IMR-90 (cell line): Measurements from ENCODE around the gene ANTXR1. TPM values are rescaled to one million over a fixed set of nuclear protein-coding genes. Genes with fewer than 3 reads are reported as not detected.

ENCODE experiments used
- ATAC-seq: fragments of 200-7000 bp; cut with Tn5 transposase; 2 replicates; pipeline ENCODE4 v1.9.1; 2020; ENCODE audit warnings: low read depth, mild to moderate bottlenecking, moderate library complexity
- BruUV-seq: library from RNA; stranded (reverse); fragments of 400-500 nt; replicated peaks from 2 replicates; lab custom pipeline; 2021; lab: Mats Ljungman, UMichigan
- CTCF ChIA-PET: fragments of 300-600 bp; formaldehyde crosslinking; extraction: SDS; loops from one replicate; lab custom pipeline; 2021; ENCODE audit warnings: antibody characterized with exemption; lab: Yijun Ruan, JAX
- POLR2A ChIA-PET: fragments of 300-600 bp; sonication (Branson Sonifier 250); formaldehyde crosslinking; loops from one replicate; lab custom pipeline; 2022; ENCODE audit warnings: antibody characterized with exemption; ENCODE audit not compliant: unreplicated experiment; lab: Charles Lee
- DNase-seq: peaks from one replicate; pipeline ENCODE4 v3.0.0; 2013
- H2AFZ ChIP-seq: replicated peaks from 2 replicates; pipeline ENCODE3; 2013; ENCODE audit warnings: low read length, mild to moderate bottlenecking; ENCODE audit not compliant: poor library complexity
- H2AK5ac ChIP-seq: 2 replicates; pipeline ENCODE4 v1.6.1; 2013; ENCODE audit warnings: low read depth, low read length, inconsistent platforms
- H2AK9ac ChIP-seq: replicated peaks from 2 replicates; pipeline ENCODE3; 2013; ENCODE audit warnings: mild to moderate bottlenecking, low read depth, low read length, moderate library complexity; ENCODE audit not compliant: poor library complexity
- H2BK120ac ChIP-seq: 2 replicates; pipeline ENCODE4 v1.6.1; 2013; ENCODE audit warnings: low read depth, low read length, inconsistent platforms
- H2BK15ac ChIP-seq: 3 replicates; pipeline ENCODE4 v1.6.1; 2013; ENCODE audit warnings: low read depth, low read length, inconsistent platforms
- H2BK20ac ChIP-seq: 2 replicates; pipeline ENCODE4 v1.6.1; 2013; ENCODE audit warnings: low read depth, mild to moderate bottlenecking, inconsistent platforms, low read length, moderate library complexity
- H2BK5ac ChIP-seq: 2 replicates; pipeline ENCODE4 v1.6.1; 2013; ENCODE audit warnings: mild to moderate bottlenecking, low read depth, low read length, inconsistent platforms; ENCODE audit not compliant: poor library complexity, severe bottlenecking
- H3K14ac ChIP-seq: replicated peaks from 2 replicates; pipeline ENCODE4 v1.6.1; 2013; ENCODE audit warnings: low read depth, low read length, inconsistent platforms
- H3K18ac ChIP-seq: 2 replicates; pipeline ENCODE4 v1.6.1; 2013; ENCODE audit warnings: low read depth, low read length, control low read depth
- H3K23ac ChIP-seq: 2 replicates; pipeline ENCODE4 v1.6.1; 2013; ENCODE audit warnings: low read depth, low read length, inconsistent platforms
- H3K27ac ChIP-seq: 2 replicates; pipeline ENCODE4 v1.5.1; 2013; ENCODE audit warnings: mild to moderate bottlenecking, control low read depth, low read length; ENCODE audit not compliant: insufficient read depth
- H3K27me3 ChIP-seq: 2 replicates; pipeline ENCODE4 v1.6.1; 2013; ENCODE audit warnings: low read length; ENCODE audit not compliant: control insufficient read depth, insufficient read depth
- H3K36me3 ChIP-seq: 2 replicates; pipeline ENCODE4 v1.6.1; 2013; ENCODE audit warnings: low read length, mixed read lengths; ENCODE audit not compliant: control insufficient read depth, insufficient read depth
- H3K4ac ChIP-seq: 2 replicates; pipeline ENCODE4 v1.6.1; 2013; ENCODE audit warnings: low read depth, low read length, inconsistent platforms
- H3K4me1 ChIP-seq: 2 replicates; pipeline ENCODE4 v1.6.1; 2013; ENCODE audit warnings: low read length, mixed read lengths; ENCODE audit not compliant: control insufficient read depth, insufficient read depth
- H3K4me2 ChIP-seq: 2 replicates; pipeline ENCODE4 v1.6.1; 2013; ENCODE audit warnings: low read depth, mild to moderate bottlenecking, control low read depth, low read length, moderate library complexity
- H3K4me3 ChIP-seq: 2 replicates; pipeline ENCODE4 v1.5.1; 2013; ENCODE audit warnings: low read depth, mild to moderate bottlenecking, control low read depth, low read length, moderate library complexity; ENCODE audit not compliant: insufficient read depth
- H3K56ac ChIP-seq: 2 replicates; pipeline ENCODE4 v1.6.1; 2013; ENCODE audit warnings: low read length, inconsistent platforms; ENCODE audit not compliant: insufficient read depth; ENCODE audit errors: extremely low read depth
- H3K79me1 ChIP-seq, 2 experiments: 2 replicates each; pipeline ENCODE4 v1.6.1; 2013; ENCODE audit warnings: low read length in 2 of 2, inconsistent platforms in 1 of 2, low read depth in 1 of 2
- H3K9ac ChIP-seq: 2 replicates; pipeline ENCODE4 v1.6.1; 2013; ENCODE audit warnings: low read depth, low read length, control low read depth
- H3K9me1 ChIP-seq: 2 replicates; pipeline ENCODE4 v1.6.1; 2013; ENCODE audit warnings: low read length, inconsistent platforms; ENCODE audit not compliant: insufficient read depth
- H3K9me3 ChIP-seq: 2 replicates; pipeline ENCODE4 v1.6.1; 2013; ENCODE audit warnings: low read length; ENCODE audit not compliant: control insufficient read depth, insufficient read depth
- H4K20me1 ChIP-seq: 2 replicates; pipeline ENCODE4 v1.6.1; 2013; ENCODE audit warnings: low read length, inconsistent platforms; ENCODE audit not compliant: insufficient read depth
- H4K5ac ChIP-seq: 2 replicates; pipeline ENCODE4 v1.6.1; 2013; ENCODE audit warnings: mild to moderate bottlenecking, low read depth, low read length, control low read depth
- H4K8ac ChIP-seq, 2 experiments: 2 replicates each; pipeline ENCODE4 v1.6.1; 2013; ENCODE audit warnings: low read depth in 2 of 2, low read length in 2 of 2, control low read depth in 1 of 2, inconsistent platforms in 1 of 2
- H4K91ac ChIP-seq: 2 replicates; pipeline ENCODE4 v1.6.1; 2013; ENCODE audit warnings: low read depth, low read length, inconsistent platforms; ENCODE audit not compliant: insufficient read depth
- BHLHE40 ChIP-seq: fragments of 150-350 bp; IDR thresholded peaks from 2 replicates; pipeline ENCODE4 v1.6.1; 2016; ENCODE audit warnings: mild to moderate bottlenecking, low read depth, low read length
- CEBPB ChIP-seq: IDR thresholded peaks from 2 replicates; pipeline ENCODE4 v1.6.1; 2012; ENCODE audit warnings: low read depth, low read length, improper control_type of control experiment
- CHD1 ChIP-seq: IDR thresholded peaks from 2 replicates; pipeline ENCODE4 v1.6.1; 2012; ENCODE audit warnings: low read depth, low read length, improper control_type of control experiment
- ELK1 ChIP-seq: fragments of 150-350 bp; IDR thresholded peaks from 2 replicates; pipeline ENCODE4 v1.6.1; 2016; ENCODE audit warnings: low read depth, mild to moderate bottlenecking, low read length, moderate library complexity, borderline replicate concordance
- FOS ChIP-seq: fragments of 150-350 bp; IDR thresholded peaks from 2 replicates; pipeline ENCODE4 v1.6.1; 2016; ENCODE audit warnings: low read depth, low read length
- MAFK ChIP-seq: IDR thresholded peaks from 2 replicates; pipeline ENCODE4 v1.6.1; 2012; ENCODE audit warnings: low read depth, low read length, improper control_type of control experiment
- MAZ ChIP-seq: IDR thresholded peaks from 2 replicates; pipeline ENCODE4 v1.6.1; 2012; ENCODE audit warnings: low read depth, mild to moderate bottlenecking, low read length, improper control_type of control experiment, moderate library complexity, borderline replicate concordance
- MXI1 ChIP-seq: IDR thresholded peaks from 2 replicates; pipeline ENCODE4 v1.6.1; 2012; ENCODE audit warnings: low read depth, mild to moderate bottlenecking, low read length, moderate library complexity, borderline replicate concordance
- NFE2L2 ChIP-seq: fragments of 150-350 bp; IDR thresholded peaks from 2 replicates; pipeline ENCODE4 v1.6.1; 2016; ENCODE audit warnings: low read depth, mild to moderate bottlenecking, low read length
- POLR2A ChIP-seq: IDR thresholded peaks from 2 replicates; pipeline ENCODE4 v1.6.1; 2012; ENCODE audit warnings: mild to moderate bottlenecking, low read depth, low read length
- RAD21 ChIP-seq: IDR thresholded peaks from 2 replicates; pipeline ENCODE4 v1.6.1; 2012; ENCODE audit warnings: low read length, improper control_type of control experiment
- RCOR1 ChIP-seq: IDR thresholded peaks from 2 replicates; pipeline ENCODE4 v1.6.1; 2012; ENCODE audit warnings: mild to moderate bottlenecking, low read length, improper control_type of control experiment; ENCODE audit not compliant: insufficient replicate concordance
- RFX5 ChIP-seq: IDR thresholded peaks from 2 replicates; pipeline ENCODE4 v1.8.0; 2012; ENCODE audit warnings: low read depth, mild to moderate bottlenecking, low read length, moderate library complexity
- SMC3 ChIP-seq: fragments of 150-350 bp; IDR thresholded peaks from 2 replicates; pipeline ENCODE4 v1.6.1; 2016; ENCODE audit warnings: low read depth, mild to moderate bottlenecking, antibody characterized with exemption, low read length, moderate library complexity
- dilution Hi-C: fragments of 300-500 bp; cut with HindIII; formaldehyde crosslinking; loops from one replicate; pipeline ENCODE4 v1.14.3; 2018; ENCODE audit warnings: low sequenced_read_pairs; ENCODE audit not compliant: unreplicated experiment
- in situ Hi-C: fragments of 300-500 bp; cut with MboI; formaldehyde crosslinking; loops from 3 replicates; pipeline ENCODE4 v1.14.3; 2019; ENCODE audit warnings: low sequenced_read_pairs, inconsistent platforms, mixed read lengths
- intact Hi-C: fragments of 100-400 bp; cut with micrococcal nuclease; formaldehyde crosslinking; loops from 2 replicates; pipeline ENCODE4 v1.10.0; 2022
- polyA plus RNA-seq, 3 experiments: library from polyadenylated mRNA; depleted of rRNA; stranded (reverse); fragments of >200 nt; gene quantifications; 2 replicates each; pipeline ENCODE4 v1.2.3, GENCODE V29; 2012; ENCODE audit warnings: low replicate concordance in 1 of 3
- total RNA-seq: library from RNA; depleted of rRNA; stranded (reverse); fragments of >200 nt; gene quantifications from 2 replicates; pipeline ENCODE4 v1.2.3, GENCODE V29; 2012
- TF ChIP-seq, protein P1 (sequence below): fragments of 150-350 bp; IDR thresholded peaks from 2 replicates; pipeline ENCODE4 v1.6.1; 2017; ENCODE audit warnings: mild to moderate bottlenecking, antibody characterized with exemption, low read length, low read depth
- TF ChIP-seq, protein P2 (sequence below): conservative IDR thresholded peaks from 2 replicates; pipeline ENCODE4 v1.5.1; 2012; ENCODE audit warnings: mild to moderate bottlenecking, low read depth, low read length, improper control_type of control experiment

The ANTXR1 gene
- total and polyA plus RNA-seq, 2 of the 4 experiments (the other 2 are of a cell fraction) = 27.2 to 36.9 TPM

DNA sequence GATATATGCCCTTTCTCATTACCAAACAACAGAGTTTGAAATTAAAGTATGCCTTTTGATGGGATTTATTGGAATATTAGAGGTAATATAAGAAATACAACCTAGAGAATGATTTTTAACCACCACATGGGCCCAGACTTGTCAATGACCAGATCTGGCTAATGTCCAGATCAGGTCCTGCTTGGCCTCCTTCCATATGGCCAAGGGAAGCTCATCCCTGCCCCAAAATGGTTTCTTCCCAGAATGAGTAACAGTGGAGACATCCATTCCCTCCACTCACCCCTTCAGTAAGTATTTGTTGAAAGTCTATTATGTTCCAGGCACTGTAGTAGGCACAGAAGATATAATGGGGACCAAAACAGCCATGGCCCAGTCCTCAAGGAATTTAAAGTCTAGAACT lies 54.9 kb downstream of the ANTXR1 start:
- Histone ChIP-seq H3K56ac (no peak overlapping the region), H4K8ac (no peak overlapping the region), H3K18ac (no peak overlapping the region), H3K9ac (no peak overlapping the region), H3K36me3 (peaks cover 26% of the 10 kb centered on the region), H3K9me3 (peaks cover 2% of the 10 kb centered on the region; the same call in 1 of the 2 replicates), H2BK120ac (no peak overlapping the region), H2BK5ac (no peak overlapping the region), H3K9me1 (peaks cover 5% of the 10 kb centered on the region; the same call in 1 of the 2 replicates), H4K91ac (no peak overlapping the region), H2AK5ac (no peak overlapping the region), H4K20me1 (peaks cover 14% of the 10 kb centered on the region; the same call in 1 of the 2 replicates), H3K4me1 (no peaks in the 10 kb centered on the region; the same call in 1 of the 2 replicates), H3K27me3 (no peaks in the 10 kb centered on the region), H2BK20ac (no peak overlapping the region), H3K14ac (no peak overlapping the region), H3K4ac (no peak overlapping the region), H3K4me2 (no peak overlapping the region), H3K23ac (no peak overlapping the region), H2AK9ac (no peak overlapping the region), H4K5ac (no peak overlapping the region), H2BK15ac (no peak overlapping the region), H3K4me3 (no peak overlapping the region), H3K27ac (no peak overlapping the region), H3K79me1 (peaks cover 17 to 63% of the 10 kb centered on the region in 2 experiments; a peak in 3 of 4 replicates), H2AFZ (no peak overlapping the region)
- CTCF ChIA-PET = interaction anchor here (0.6 kb wide), 1 partner anchor 235 kb away, joined by 9 read pairs; no protein-coding TSS in a partner anchor
- intact Hi-C loops (no loop called here), dilution Hi-C loops (no loop called here), in situ Hi-C loops (no loop called here)
- no peak for TF ChIP-seq CEBPB
- no peak for TF ChIP-seq MAFK
- TF ChIP-seq NFE2L2 = no peak
- TF ChIP-seq FOS = no peak
- TF ChIP-seq RAD21 = no peak
- TF ChIP-seq SMC3 = no peak
- TF ChIP-seq, protein P1, sequence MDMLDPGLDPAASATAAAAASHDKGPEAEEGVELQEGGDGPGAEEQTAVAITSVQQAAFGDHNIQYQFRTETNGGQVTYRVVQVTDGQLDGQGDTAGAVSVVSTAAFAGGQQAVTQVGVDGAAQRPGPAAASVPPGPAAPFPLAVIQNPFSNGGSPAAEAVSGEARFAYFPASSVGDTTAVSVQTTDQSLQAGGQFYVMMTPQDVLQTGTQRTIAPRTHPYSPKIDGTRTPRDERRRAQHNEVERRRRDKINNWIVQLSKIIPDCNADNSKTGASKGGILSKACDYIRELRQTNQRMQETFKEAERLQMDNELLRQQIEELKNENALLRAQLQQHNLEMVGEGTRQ = no peak
- TF ChIP-seq MAZ = no peak
- no peak for TF ChIP-seq POLR2A
- no peak for TF ChIP-seq CHD1
- TF ChIP-seq ELK1 = no peak
- TF ChIP-seq RFX5 = no peak
- no peak for TF ChIP-seq RCOR1
- no peak for TF ChIP-seq MXI1
- TF ChIP-seq, protein P2, sequence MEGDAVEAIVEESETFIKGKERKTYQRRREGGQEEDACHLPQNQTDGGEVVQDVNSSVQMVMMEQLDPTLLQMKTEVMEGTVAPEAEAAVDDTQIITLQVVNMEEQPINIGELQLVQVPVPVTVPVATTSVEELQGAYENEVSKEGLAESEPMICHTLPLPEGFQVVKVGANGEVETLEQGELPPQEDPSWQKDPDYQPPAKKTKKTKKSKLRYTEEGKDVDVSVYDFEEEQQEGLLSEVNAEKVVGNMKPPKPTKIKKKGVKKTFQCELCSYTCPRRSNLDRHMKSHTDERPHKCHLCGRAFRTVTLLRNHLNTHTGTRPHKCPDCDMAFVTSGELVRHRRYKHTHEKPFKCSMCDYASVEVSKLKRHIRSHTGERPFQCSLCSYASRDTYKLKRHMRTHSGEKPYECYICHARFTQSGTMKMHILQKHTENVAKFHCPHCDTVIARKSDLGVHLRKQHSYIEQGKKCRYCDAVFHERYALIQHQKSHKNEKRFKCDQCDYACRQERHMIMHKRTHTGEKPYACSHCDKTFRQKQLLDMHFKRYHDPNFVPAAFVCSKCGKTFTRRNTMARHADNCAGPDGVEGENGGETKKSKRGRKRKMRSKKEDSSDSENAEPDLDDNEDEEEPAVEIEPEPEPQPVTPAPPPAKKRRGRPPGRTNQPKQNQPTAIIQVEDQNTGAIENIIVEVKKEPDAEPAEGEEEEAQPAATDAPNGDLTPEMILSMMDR = no peak
- no peak for TF ChIP-seq BHLHE40
- no peak for DNase-seq
- POLR2A ChIA-PET = no interaction called here
- ATAC-seq = no peak
- BruUV-seq = no TSS peak
